Activated naive CD4-positive, alpha-beta T cell treated with anti-CD3 and anti-CD28 coated beads, Interleukin-2, amount 10 ng/mL, durations not matched to agents 7 days and 5 days (primary cell): ENCODE data around the gene DNAJB2.
A peak's percentile ranks its signal among the peaks of the same experiment; 100 is the strongest.
"Not testable (repeated sequence)": the region's sequence is repeated elsewhere in the genome, so short reads cannot be mapped to it uniquely, and the experiment has no call there.

Experiments
- CTCF ChIA-PET: fragments of 350-600 bp; sonication (Branson Sonifier 250); formaldehyde crosslinking; loops from one replicate; lab custom pipeline; 2021; ENCODE audit warnings: antibody characterized with exemption; lab: Charles Lee
- DNase-seq: peaks from one replicate; pipeline ENCODE4 v3.0.0-alpha.2; 2020
- H3K27ac Mint-ChIP-seq: one replicate; pipeline ENCODE4 v1.8.0; 2021; ENCODE audit warnings: mild to moderate bottlenecking, moderate library complexity, mixed read lengths
- H3K27me3 Mint-ChIP-seq: one replicate; pipeline ENCODE4 v1.8.0; 2021; ENCODE audit warnings: mild to moderate bottlenecking, mixed read lengths
- H3K36me3 Mint-ChIP-seq: one replicate; pipeline ENCODE4 v1.8.0; 2021; ENCODE audit warnings: mixed read lengths
- H3K4me1 Mint-ChIP-seq: one replicate; pipeline ENCODE4 v1.8.0; 2021; ENCODE audit warnings: mixed read lengths
- H3K4me3 Mint-ChIP-seq: one replicate; pipeline ENCODE4 v1.8.0; 2021; ENCODE audit warnings: mild to moderate bottlenecking, moderate library complexity, mixed read lengths
- H3K9me3 Mint-ChIP-seq: one replicate; pipeline ENCODE4 v1.8.0; 2021; ENCODE audit warnings: mixed read lengths

DNAJB2 gene

DNA sequence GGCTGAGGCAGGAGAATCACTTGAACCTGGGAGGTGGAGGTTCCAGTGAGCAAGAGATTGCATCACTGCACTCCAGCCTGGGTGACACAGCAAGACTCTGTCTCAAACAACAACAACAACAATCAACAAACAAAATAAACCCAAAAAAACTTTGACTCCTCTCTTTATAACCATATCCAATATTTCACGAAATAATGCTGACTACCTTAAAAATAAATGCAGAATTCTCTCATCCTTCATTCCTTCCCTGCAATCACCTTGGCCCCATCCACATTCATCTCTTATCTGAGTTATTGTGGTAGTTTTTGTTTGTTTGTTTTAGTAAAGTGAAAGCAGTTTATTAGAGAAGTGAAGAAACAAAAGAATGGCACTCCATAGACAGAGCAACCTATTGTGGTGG is 26.9 kb downstream of the DNAJB2 start:
- Mint-ChIP-seq H3K27me3 (peaks cover 66% of the 10 kb centered on the region), H3K9me3 (no peaks in the 10 kb centered on the region), H3K4me1 (no peaks in the 10 kb centered on the region), H3K36me3 (no peaks in the 10 kb centered on the region), H3K27ac (no peak overlapping the region), H3K4me3 (no peak overlapping the region)
- CTCF ChIA-PET = interaction anchor here (1.5 kb wide), 1 partner anchor 8 kb away, joined by 3 read pairs; no protein-coding TSS in a partner anchor
- no peak for DNase-seq

DNA sequence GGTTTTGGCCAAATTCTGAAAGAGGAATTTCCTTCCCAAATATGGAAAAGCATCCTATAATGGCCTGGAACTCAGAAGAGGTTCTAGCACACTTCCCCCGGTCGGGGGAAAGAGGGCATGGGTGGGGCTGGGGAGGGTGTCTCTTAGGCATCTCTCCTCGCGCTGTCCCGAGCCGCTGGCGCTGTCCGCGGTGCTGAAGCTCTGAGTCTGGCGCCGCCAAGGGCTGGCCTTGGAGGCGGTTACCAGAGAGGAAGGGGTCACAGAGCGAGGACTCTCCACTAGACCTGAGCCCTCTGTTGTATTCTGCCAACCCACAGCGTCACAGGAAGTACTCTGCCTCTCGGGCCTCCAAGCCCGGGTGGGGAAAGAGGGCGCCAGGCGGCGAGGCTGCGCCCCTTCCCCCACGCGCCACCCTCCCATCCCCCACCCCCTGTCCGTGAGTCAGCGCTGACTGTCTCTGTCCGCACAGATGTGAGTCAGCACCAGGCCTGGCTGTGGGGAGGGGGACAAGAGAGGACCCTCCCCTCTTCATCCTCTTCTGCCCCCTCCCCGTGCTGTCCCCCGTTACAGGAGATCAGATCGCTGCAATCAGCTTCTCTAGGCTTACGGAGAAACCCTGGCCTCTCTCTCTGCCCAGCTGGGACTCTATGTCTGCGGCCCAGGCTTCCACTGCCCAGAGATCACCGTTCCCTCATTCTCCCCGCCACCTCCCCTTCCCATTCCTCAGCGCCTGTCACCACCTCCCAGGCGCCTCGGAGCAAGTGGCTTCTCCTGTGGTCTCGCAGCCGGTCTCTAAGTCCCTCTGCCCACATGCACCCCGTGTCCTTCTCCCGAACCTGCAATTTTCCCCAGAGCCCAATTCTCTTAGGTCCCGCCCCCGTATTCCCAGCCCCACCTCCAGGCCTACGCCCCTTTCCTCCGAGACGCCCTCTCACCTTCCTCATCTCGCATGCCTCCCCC is 29.3 kb downstream of the DNAJB2 start:
- peaks cover 43% of the 10 kb centered on the region for H3K27me3 Mint-ChIP-seq
- no peaks in the 10 kb centered on the region for H3K36me3 Mint-ChIP-seq
- H3K27ac Mint-ChIP-seq = no peak overlapping the region
- CTCF ChIA-PET = no interaction called here
- H3K9me3 Mint-ChIP-seq = no peaks in the 10 kb centered on the region
- peak; percentile 85 for DNase-seq
- no peaks in the 10 kb centered on the region for H3K4me1 Mint-ChIP-seq
- H3K4me3 Mint-ChIP-seq = no peak overlapping the region

GRCh38 chr2:219309278-219309677 is 30.1 kb downstream of the DNAJB2 start, which contains the start of gene PTPRN:
Gene PTPRN (minus strand): TSS chr2:219309401. CDS start chr2:219309332, 69 bp downstream.
- peaks cover 39% of the 10 kb centered on the region for H3K27me3 Mint-ChIP-seq
- H3K4me1 Mint-ChIP-seq = no peaks in the 10 kb centered on the region
- no peaks in the 10 kb centered on the region for H3K9me3 Mint-ChIP-seq
- no peaks in the 10 kb centered on the region for H3K36me3 Mint-ChIP-seq
- no peak within 1 kb of the TSS for H3K4me3 Mint-ChIP-seq
- no peak for DNase-seq
- no peak within 1 kb of the TSS for H3K27ac Mint-ChIP-seq
- CTCF ChIA-PET = no interaction called here

DNA sequence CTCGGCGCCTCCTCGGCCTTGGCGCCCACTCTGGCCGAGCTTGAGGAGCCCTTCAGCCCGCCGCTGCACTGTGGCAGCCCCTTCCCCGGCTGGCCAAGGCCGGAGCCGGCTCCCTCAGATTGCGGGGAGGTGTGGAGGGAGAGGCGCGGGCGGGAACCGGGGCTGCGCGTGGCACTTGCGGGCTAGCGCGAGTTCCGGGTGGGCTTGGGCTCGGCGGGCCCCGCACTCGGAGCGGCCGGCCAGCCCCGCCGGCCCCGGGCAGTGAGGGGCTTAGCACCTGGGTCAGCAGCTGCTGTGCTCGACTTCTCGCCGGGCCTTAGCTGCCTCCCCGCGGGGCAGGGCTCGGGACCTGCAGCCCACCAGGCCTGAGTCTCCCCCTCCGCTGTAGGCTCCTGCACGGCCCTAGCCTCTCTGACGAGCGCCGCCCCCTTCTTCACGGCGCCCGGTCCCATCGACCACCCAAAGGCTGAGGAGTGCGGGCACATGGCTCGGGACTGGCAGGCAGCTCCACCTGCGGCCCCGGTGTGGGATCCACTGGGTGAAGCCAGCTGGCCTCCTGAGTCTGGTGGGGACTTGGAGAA is 33.6 kb downstream of the DNAJB2 start:
- peaks cover 28% of the 10 kb centered on the region for H3K27me3 Mint-ChIP-seq
- H3K9me3 Mint-ChIP-seq, H3K27ac Mint-ChIP-seq, DNase-seq, H3K4me1 Mint-ChIP-seq, H3K4me3 Mint-ChIP-seq, H3K36me3 Mint-ChIP-seq: not testable (repeated sequence)
- CTCF ChIA-PET = interaction anchor here (1.6 kb wide), 1 partner anchor 13 kb away, joined by 3 read pairs; no protein-coding TSS in a partner anchor

GRCh38 chr2:219314804-219315468 is 35.8 kb downstream of the DNAJB2 start:
- no peaks in the 10 kb centered on the region for H3K4me1 Mint-ChIP-seq
- no peak overlapping the region for H3K4me3 Mint-ChIP-seq
- H3K27me3 Mint-ChIP-seq = peaks cover 9% of the 10 kb centered on the region
- no peaks in the 10 kb centered on the region for H3K36me3 Mint-ChIP-seq
- H3K9me3 Mint-ChIP-seq = no peaks in the 10 kb centered on the region
- DNase-seq = no peak
- CTCF ChIA-PET = no interaction called here
- no peak overlapping the region for H3K27ac Mint-ChIP-seq

DNA sequence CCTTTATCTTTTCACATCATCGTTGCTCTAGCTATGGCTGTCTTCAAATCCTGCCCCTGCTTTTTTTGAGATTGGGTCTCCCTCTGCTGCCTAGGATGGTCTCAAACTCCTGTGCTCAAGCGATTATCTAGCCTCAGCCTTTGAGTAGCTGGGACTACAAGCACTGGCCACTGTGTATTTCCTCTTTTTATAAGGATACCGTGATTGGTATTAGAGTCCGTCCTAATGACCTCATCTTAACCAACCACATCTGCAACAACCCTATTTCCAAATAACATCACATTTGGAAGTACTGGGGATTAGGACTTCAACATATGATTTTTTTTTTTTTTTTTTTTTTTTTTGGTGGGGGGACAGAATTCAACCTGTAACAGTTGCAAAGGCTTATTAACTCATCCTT is 44.3 kb downstream of the DNAJB2 start:
- Mint-ChIP-seq H3K27me3 (peaks cover 57% of the 10 kb centered on the region), H3K4me1 (peaks cover 7% of the 10 kb centered on the region), H3K36me3 (no peaks in the 10 kb centered on the region), H3K4me3 (no peak overlapping the region), H3K9me3 (no peaks in the 10 kb centered on the region), H3K27ac (no peak overlapping the region)
- no peak for DNase-seq
- CTCF ChIA-PET = no interaction called here

GRCh38 chr2:219325136-219325535 is 46.0 kb downstream of the DNAJB2 start:
- Mint-ChIP-seq H3K4me1 (peaks cover 7% of the 10 kb centered on the region), H3K27ac (no peak overlapping the region), H3K27me3 (peaks cover 64% of the 10 kb centered on the region), H3K9me3 (no peaks in the 10 kb centered on the region), H3K4me3 (no peak overlapping the region), H3K36me3 (no peaks in the 10 kb centered on the region)
- CTCF ChIA-PET = interaction anchor here (0.6 kb wide), 1 partner anchor 31 kb away, joined by 3 read pairs; no protein-coding TSS in a partner anchor
- no peak for DNase-seq

DNA sequence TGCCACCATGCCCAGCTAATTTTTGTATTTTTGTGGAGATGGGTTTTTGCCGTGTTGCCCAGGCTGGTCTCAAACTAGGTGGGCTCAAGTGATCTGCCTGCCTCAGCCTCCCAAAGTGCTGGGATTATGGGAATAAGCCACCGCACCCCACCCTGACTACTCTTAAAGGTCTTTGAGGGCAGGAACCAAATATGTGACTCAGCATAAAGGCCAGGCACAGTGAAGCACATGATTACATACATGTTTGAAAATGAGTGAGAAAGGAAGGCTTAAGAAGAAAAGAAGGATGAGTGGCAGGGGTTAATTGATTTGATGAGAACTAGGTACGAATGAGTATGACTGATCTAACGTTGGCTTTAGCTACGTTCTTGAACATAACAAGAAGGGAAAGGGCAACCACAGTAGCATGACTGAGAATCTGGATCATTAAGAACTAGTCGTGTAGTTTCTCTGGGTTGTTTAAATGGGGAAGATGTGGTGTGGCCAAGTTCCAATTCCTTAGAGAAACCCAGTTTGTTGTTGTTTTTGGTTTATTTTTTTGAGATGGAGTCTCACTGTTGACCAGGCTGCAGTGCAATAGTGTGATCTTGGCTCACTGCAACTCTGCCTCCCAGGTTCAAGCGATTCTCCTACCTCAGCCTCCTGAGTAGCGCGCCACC is 46.6 kb downstream of the DNAJB2 start:
- H3K36me3 Mint-ChIP-seq = no peaks in the 10 kb centered on the region
- peaks cover 70% of the 10 kb centered on the region for H3K27me3 Mint-ChIP-seq
- DNase-seq = no peak
- no peak overlapping the region for H3K27ac Mint-ChIP-seq
- no peak overlapping the region for H3K4me3 Mint-ChIP-seq
- peaks cover 5% of the 10 kb centered on the region for H3K4me1 Mint-ChIP-seq
- CTCF ChIA-PET = no interaction called here
- H3K9me3 Mint-ChIP-seq = no peaks in the 10 kb centered on the region

DNA sequence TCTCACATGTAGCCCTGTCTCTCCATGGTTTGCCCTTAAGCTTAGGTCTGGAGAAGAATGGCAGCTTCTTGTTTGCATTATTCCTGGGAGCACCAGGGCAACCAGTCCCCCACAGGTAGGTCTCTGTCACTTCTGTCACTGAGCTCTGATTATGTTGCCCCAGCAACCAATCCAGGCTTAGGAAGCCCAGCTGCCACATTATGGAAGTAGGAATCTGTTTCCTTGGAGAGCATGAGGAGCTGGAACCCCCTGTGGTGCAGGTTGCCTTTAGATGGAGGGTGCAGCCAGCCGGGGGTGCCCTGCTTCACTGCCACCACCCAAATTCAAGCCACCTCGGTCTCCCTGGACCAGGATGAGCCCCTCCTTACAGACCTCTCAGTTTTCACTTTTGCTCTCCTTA is 48.6 kb downstream of the DNAJB2 start:
- no peaks in the 10 kb centered on the region for H3K9me3 Mint-ChIP-seq
- peaks cover 76% of the 10 kb centered on the region for H3K27me3 Mint-ChIP-seq
- H3K4me1 Mint-ChIP-seq = no peaks in the 10 kb centered on the region
- DNase-seq = no peak
- H3K4me3 Mint-ChIP-seq = no peak overlapping the region
- H3K27ac Mint-ChIP-seq = no peak overlapping the region
- no peaks in the 10 kb centered on the region for H3K36me3 Mint-ChIP-seq
- CTCF ChIA-PET = interaction anchor here (0.8 to 1.0 kb wide), 2 partner anchors 24 to 32 kb away, joined by 3 read pairs; no protein-coding TSS in a partner anchor

GRCh38 chr2:219331560-219332213 is 52.5 kb downstream of the DNAJB2 start:
- Mint-ChIP-seq H3K27ac (peak overlapping the region; percentile 56), H3K36me3 (no peaks in the 10 kb centered on the region), H3K27me3 (peaks cover 79% of the 10 kb centered on the region), H3K4me1 (no peaks in the 10 kb centered on the region), H3K9me3 (no peaks in the 10 kb centered on the region), H3K4me3 (no peak overlapping the region)
- CTCF ChIA-PET = no interaction called here
- DNase-seq = peak; percentile 56

DNA sequence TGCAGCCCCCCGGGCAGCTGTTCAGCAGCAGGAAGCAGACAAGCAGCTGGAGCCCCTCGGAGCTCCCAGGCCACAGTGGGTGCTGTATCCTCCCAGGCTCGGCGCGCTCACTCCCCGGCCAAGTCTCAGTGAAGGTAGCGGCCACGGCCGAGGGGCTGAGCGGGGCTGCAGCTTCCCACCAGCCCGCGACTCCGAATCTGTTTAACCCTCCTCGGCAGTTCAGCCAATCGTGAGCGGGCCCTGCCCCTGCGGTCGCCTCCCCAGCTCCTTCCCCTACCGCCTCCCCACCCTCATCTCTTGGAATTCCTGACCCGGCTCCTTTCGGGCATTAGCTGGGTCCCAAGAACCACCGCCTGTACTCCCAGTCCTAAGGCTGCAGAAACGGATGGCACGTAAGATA is 53.4 kb downstream of the DNAJB2 start, which contains the start of gene RESP18:
RESP18 (minus strand) TSS at position 203 of the 400 bp plus-strand sequence.
- DNase-seq = no peak
- Mint-ChIP-seq H3K36me3 (no peaks in the 10 kb centered on the region), H3K9me3 (no peaks in the 10 kb centered on the region), H3K4me1 (no peaks in the 10 kb centered on the region), H3K27me3 (peaks cover 73% of the 10 kb centered on the region), H3K4me3 (no peak within 1 kb of the TSS), H3K27ac (peak within 1 kb of the TSS; percentile 56)
- CTCF ChIA-PET = no interaction called here

GRCh38 chr2:219334076-219334475 is 54.9 kb downstream of the DNAJB2 start:
- Mint-ChIP-seq H3K27ac (no peak overlapping the region), H3K27me3 (peaks cover 63% of the 10 kb centered on the region), H3K4me1 (no peaks in the 10 kb centered on the region), H3K36me3 (no peaks in the 10 kb centered on the region), H3K4me3 (no peak overlapping the region), H3K9me3 (no peaks in the 10 kb centered on the region)
- DNase-seq = no peak
- CTCF ChIA-PET = interaction anchor here (1.2 kb wide), 1 partner anchor 180 kb away, joined by 3 read pairs; no protein-coding TSS in a partner anchor

DNA sequence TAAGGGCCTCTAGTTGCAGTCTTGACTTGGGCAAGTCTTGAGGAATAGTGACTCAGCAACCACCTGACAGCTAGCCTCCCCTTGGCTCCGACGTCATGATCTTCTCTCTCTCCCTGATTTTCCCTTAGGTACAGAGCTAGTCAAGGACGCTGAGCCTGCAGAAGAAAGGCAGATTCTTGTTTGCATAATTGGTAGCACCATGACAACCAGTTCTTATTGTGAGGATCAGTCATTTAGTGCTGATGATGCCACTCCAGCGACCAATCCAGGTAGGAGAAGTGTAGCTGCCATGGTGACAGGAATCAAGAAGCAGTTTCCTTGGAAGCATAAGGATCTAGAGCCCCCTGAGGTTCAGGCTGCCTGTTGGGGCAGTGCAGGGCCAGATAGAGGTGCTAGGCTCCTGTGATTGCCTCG is 56.2 kb downstream of the DNAJB2 start:
- H3K27ac Mint-ChIP-seq = no peak overlapping the region
- no peaks in the 10 kb centered on the region for H3K36me3 Mint-ChIP-seq
- DNase-seq = no peak
- no peaks in the 10 kb centered on the region for H3K9me3 Mint-ChIP-seq
- H3K27me3 Mint-ChIP-seq = peaks cover 54% of the 10 kb centered on the region
- CTCF ChIA-PET = interaction anchor here (1.0 to 1.2 kb wide), 3 partner anchors 17 to 181 kb away, joined by 3 to 4 read pairs (median 3); no protein-coding TSS in a partner anchor
- H3K4me3 Mint-ChIP-seq = no peak overlapping the region
- no peaks in the 10 kb centered on the region for H3K4me1 Mint-ChIP-seq
